H1 (cell line): ENCODE data around the gene SEC14L3. TPM values are rescaled to one million over a fixed set of nuclear protein-coding genes. Genes with fewer than 3 reads are reported as not detected.

Experiments
- CTCF ChIA-PET: fragments of 300-600 bp; sonication (Branson Sonifier 250); formaldehyde crosslinking; loops from one replicate; lab custom pipeline; 2021; ENCODE audit not compliant: partially characterized antibody; lab: Charles Lee
- POLR2A ChIA-PET: fragments of 300-600 bp; sonication (Branson Sonifier 250); formaldehyde crosslinking; loops from one replicate; lab custom pipeline; 2021; ENCODE audit warnings: inconsistent platforms; ENCODE audit not compliant: partially characterized antibody; lab: Charles Lee
- DNase-seq, 2 experiments: peaks; one replicate each; pipeline versions ENCODE4 v3.0.0 to v3.0.0-alpha.2; 2010 to 2022; ENCODE audit warnings: low spot score in 2 of 2, low read depth in 1 of 2, mixed read lengths in 1 of 2
- FAIRE-seq: peaks from 2 replicates; lab custom pipeline; 2011; peaks lifted over from hg19 to GRCh38; lab: Jason Lieb, UNC
- H2AFZ ChIP-seq: 2 replicates; pipeline ENCODE4 v1.8.1; 2012; ENCODE audit warnings: low read length, inconsistent platforms
- H2AK5ac ChIP-seq: 2 replicates; pipeline ENCODE4 v1.6.1; 2013; ENCODE audit warnings: low read depth, low read length
- H2BK120ac ChIP-seq: replicated peaks from 2 replicates; pipeline ENCODE3; 2013; ENCODE audit warnings: low read depth, low read length, inconsistent platforms
- H2BK12ac ChIP-seq: 2 replicates; pipeline ENCODE4 v1.6.1; 2013; ENCODE audit warnings: low read depth, low read length
- H2BK15ac ChIP-seq: 2 replicates; pipeline ENCODE4 v1.6.1; 2013; ENCODE audit warnings: low read length
- H2BK20ac ChIP-seq: 2 replicates; pipeline ENCODE4 v1.6.1; 2013; ENCODE audit warnings: low read length
- H2BK5ac ChIP-seq: 2 replicates; pipeline ENCODE4 v1.6.1; 2013; ENCODE audit warnings: low read depth, low read length
- H3K14ac ChIP-seq: 2 replicates; pipeline ENCODE4 v1.6.1; 2013; ENCODE audit warnings: inconsistent platforms; ENCODE audit not compliant: insufficient read length
- H3K18ac ChIP-seq: 2 replicates; pipeline ENCODE4 v1.6.1; 2013; ENCODE audit warnings: low read length; ENCODE audit errors: extremely low read depth
- H3K23ac ChIP-seq: 2 replicates; pipeline ENCODE4 v1.6.1; 2013; ENCODE audit warnings: inconsistent platforms; ENCODE audit not compliant: insufficient read length
- H3K23me2 ChIP-seq: 2 replicates; pipeline ENCODE4 v1.6.1; 2013; ENCODE audit warnings: low read depth, low read length
- H3K27ac ChIP-seq: 2 replicates; pipeline ENCODE4 v1.6.1; 2011; ENCODE audit warnings: low read depth, low read length, inconsistent platforms
- H3K27me3 ChIP-seq, 4 experiments: replicated peaks in 1 of 4; 1 replicate in 1 of 4; 2 replicates in 3 of 4; pipeline versions ENCODE4 v1.6.1 to v1.8.1; 2011 to 2013; ENCODE audit warnings: low read length in 3 of 4, mild to moderate bottlenecking in 3 of 4, inconsistent platforms in 2 of 4, mixed read lengths in 2 of 4, moderate library complexity in 1 of 4; ENCODE audit not compliant: control insufficient read depth in 3 of 4, insufficient read depth in 3 of 4; ENCODE audit errors: extremely low read depth in 1 of 4
- H3K36me3 ChIP-seq, 4 experiments: 2 replicates each; pipeline versions ENCODE4 v1.6.1 to v1.8.1; 2011 to 2013; ENCODE audit warnings: mild to moderate bottlenecking in 4 of 4, low read length in 3 of 4, moderate library complexity in 2 of 4, control low read depth in 1 of 4, inconsistent platforms in 1 of 4; ENCODE audit not compliant: insufficient read depth in 4 of 4, control insufficient read depth in 2 of 4
- H3K4ac ChIP-seq: replicated peaks from 2 replicates; pipeline ENCODE3; 2013; ENCODE audit warnings: low read length, low read depth, mixed read lengths, inconsistent platforms; ENCODE audit not compliant: insufficient read length
- H3K4me1 ChIP-seq, 4 experiments: replicated peaks in 1 of 4; 1 replicate in 1 of 4; 2 replicates in 3 of 4; pipeline versions ENCODE4 v1.6.1 to v1.8.1; 2011 to 2013; ENCODE audit warnings: low read length in 3 of 4, inconsistent platforms in 2 of 4, mixed read lengths in 1 of 4; ENCODE audit not compliant: insufficient read depth in 4 of 4, control insufficient read depth in 3 of 4
- H3K4me2 ChIP-seq, 2 experiments: 2 replicates each; pipeline versions ENCODE4 v1.6.1 to v1.8.1; 2011 to 2013; ENCODE audit warnings: low read depth in 2 of 2, low read length in 2 of 2, control low read depth in 1 of 2, inconsistent platforms in 1 of 2, mild to moderate bottlenecking in 1 of 2; ENCODE audit not compliant: insufficient read depth in 1 of 2
- H3K4me3 ChIP-seq, 4 experiments: fragments of 200-600, 300-600 bp in 1 of 4; sonication (generic), shearing (Covaris generic), sonication (Bioruptor Twin) in 1 of 4; 2 replicates each; pipeline versions ENCODE4 v1.5.1 to v1.8.1; 2011 to 2016; ENCODE audit warnings: low read length in 4 of 4, low read depth in 3 of 4, control low read depth in 2 of 4, inconsistent platforms in 2 of 4, mild to moderate bottlenecking in 2 of 4, mixed read lengths in 1 of 4, moderate library complexity in 1 of 4; ENCODE audit not compliant: insufficient read depth in 2 of 4; ENCODE audit errors: extremely low read depth in 1 of 4
- H3K56ac ChIP-seq: replicated peaks from 2 replicates; pipeline ENCODE3; 2013; ENCODE audit warnings: low read depth, mild to moderate bottlenecking, mixed read lengths, low read length, inconsistent platforms; ENCODE audit not compliant: insufficient read length
- H3K79me1 ChIP-seq: 2 replicates; pipeline ENCODE4 v1.6.1; 2013; ENCODE audit warnings: low read depth, low read length, control low read depth
- H3K79me2 ChIP-seq, 2 experiments: 2 replicates each; pipeline versions ENCODE4 v1.6.1 to v1.8.1; 2012 to 2013; ENCODE audit warnings: low read length in 2 of 2, mild to moderate bottlenecking in 2 of 2, inconsistent platforms in 1 of 2; ENCODE audit not compliant: insufficient read depth in 2 of 2, control insufficient read depth in 1 of 2
- H3K9ac ChIP-seq, 4 experiments: replicated peaks in 1 of 4; 1 replicate in 1 of 4; 2 replicates in 3 of 4; pipeline versions ENCODE4 v1.6.1 to v1.8.1; 2011 to 2013; ENCODE audit warnings: low read depth in 3 of 4, low read length in 3 of 4, control low read depth in 2 of 4, mild to moderate bottlenecking in 2 of 4, moderate library complexity in 2 of 4, inconsistent platforms in 1 of 4; ENCODE audit errors: extremely low read depth in 1 of 4
- H3K9me3 ChIP-seq, 2 experiments: 2 replicates each; pipeline versions ENCODE4 v1.6.1 to v1.8.1; 2012 to 2013; ENCODE audit warnings: mild to moderate bottlenecking in 2 of 2, moderate library complexity in 2 of 2, control low read depth in 1 of 2, inconsistent platforms in 1 of 2, low read depth in 1 of 2, low read length in 1 of 2, mixed read lengths in 1 of 2; ENCODE audit not compliant: insufficient read depth in 2 of 2
- H4K20me1 ChIP-seq, 2 experiments: replicated peaks in 1 of 2; 2 replicates each; pipeline versions ENCODE3 to v1.8.1; 2011 to 2013; ENCODE audit warnings: inconsistent platforms in 2 of 2, low read length in 2 of 2, mild to moderate bottlenecking in 1 of 2; ENCODE audit not compliant: insufficient read depth in 2 of 2, control insufficient read depth in 1 of 2
- H4K5ac ChIP-seq: 2 replicates; pipeline ENCODE4 v1.6.1; 2013; ENCODE audit warnings: low read length, low read depth, mixed read lengths, inconsistent platforms; ENCODE audit not compliant: insufficient read length
- H4K8ac ChIP-seq: 2 replicates; pipeline ENCODE4 v1.8.0; 2013; ENCODE audit warnings: mild to moderate bottlenecking, moderate library complexity, low read length, inconsistent platforms; ENCODE audit not compliant: insufficient read depth; ENCODE audit errors: extremely low read depth
- H4K91ac ChIP-seq: replicated peaks from 2 replicates; pipeline ENCODE3; 2013; ENCODE audit warnings: low read length, mixed read lengths, inconsistent platforms; ENCODE audit not compliant: insufficient read length
- CEBPB ChIP-seq: IDR thresholded peaks from 2 replicates; pipeline ENCODE4 v1.6.1; 2012; ENCODE audit warnings: low read depth, low read length
- CHD2 ChIP-seq: IDR thresholded peaks from 2 replicates; pipeline ENCODE4 v1.6.1; 2012; ENCODE audit warnings: low read length, improper control_type of control experiment
- GABPA ChIP-seq: IDR thresholded peaks from 2 replicates; pipeline ENCODE4 v1.6.1; 2011; ENCODE audit warnings: mild to moderate bottlenecking, low read length, moderate library complexity, borderline replicate concordance; ENCODE audit not compliant: insufficient read depth
- GTF2F1 ChIP-seq: IDR thresholded peaks from 2 replicates; pipeline ENCODE4 v1.6.1; 2012; ENCODE audit warnings: low read depth, low read length, improper control_type of control experiment, borderline replicate concordance
- JUN ChIP-seq: IDR thresholded peaks from 2 replicates; pipeline ENCODE4 v1.6.1; 2011; ENCODE audit warnings: low read depth, mild to moderate bottlenecking, improper control_type of control experiment, low read length
- KDM1A ChIP-seq: fragments of 200-600, 300-600 bp; sonication (generic); IDR thresholded peaks from 2 replicates; pipeline ENCODE4 v1.7.1; 2016; ENCODE audit warnings: mild to moderate bottlenecking, low read length, borderline replicate concordance
- NRF1 ChIP-seq: IDR thresholded peaks from 2 replicates; pipeline ENCODE4 v1.6.1; 2011; ENCODE audit warnings: mild to moderate bottlenecking, low read depth, low read length, improper control_type of control experiment
- PHF8 ChIP-seq: fragments of 200-600 bp; sonication (generic); conservative IDR thresholded peaks from 2 replicates; pipeline ENCODE4 v1.7.1; 2012; ENCODE audit warnings: low read depth, mild to moderate bottlenecking, inconsistent platforms, low read length, moderate library complexity
- POLR2AphosphoS5 ChIP-seq: IDR thresholded peaks from 2 replicates; pipeline ENCODE4 v1.6.1; 2011; ENCODE audit warnings: low read depth, low read length
- SIX5 ChIP-seq: IDR thresholded peaks from 2 replicates; pipeline ENCODE4 v1.6.1; 2011; ENCODE audit warnings: mild to moderate bottlenecking, low read depth, low read length
- SP2 ChIP-seq: IDR thresholded peaks from 2 replicates; pipeline ENCODE4 v1.6.1; 2012; ENCODE audit warnings: mild to moderate bottlenecking, low read length, inconsistent platforms
- TCF12 ChIP-seq: IDR thresholded peaks from 2 replicates; pipeline ENCODE4 v1.6.1; 2011; ENCODE audit warnings: low read depth, mild to moderate bottlenecking, low read length
- ZNF274 ChIP-seq: IDR thresholded peaks from 2 replicates; pipeline ENCODE4 v1.7.0; 2012; ENCODE audit warnings: low read length, borderline replicate concordance; ENCODE audit errors: extremely low read depth
- WGBS, 2 experiments: shearing (Covaris generic) in 1 of 2; methylation state at CpG; one replicate each; pipeline versions ENCODE4 v1.1.6 to v1.1.7; 2013 to 2015; ENCODE audit warnings: low lambda C conversion rate in 2 of 2, mixed read lengths in 2 of 2, inconsistent platforms in 1 of 2, low coverage in 1 of 2, missing lambda C conversion rate in 1 of 2; ENCODE audit not compliant: insufficient replicate concordance in 2 of 2, insufficient coverage in 1 of 2, insufficient read length in 1 of 2; ENCODE audit errors: extremely low coverage in 1 of 2, missing lambda C conversion rate in 1 of 2; 5-methylcytosine and 5-hydroxymethylcytosine counted together
- polyA plus RNA-seq, 7 experiments: library from polyadenylated mRNA; depleted of rRNA in 3 of 7; stranded (reverse) in 5 of 7; unstranded in 2 of 7; fragments of >200 nt in 5 of 7; fragments of 200-250 nt in 2 of 7; gene quantifications; 1 replicate in 5 of 7; 2 replicates in 1 of 7; 4 replicates in 1 of 7; pipeline versions ENCODE4 v1.2.1 to v1.2.3, GENCODE V29; 2011 to 2013; ENCODE audit warnings: missing spikeins in 2 of 7, mixed read lengths in 2 of 7
- total RNA-seq: library from RNA; stranded (reverse); fragmentation: NEBNext Ultra II Directional; extraction: Animal tissue kit (Norgen Biotek cat#: 25700); gene quantifications from 2 replicates; pipeline ENCODE4 v1.2.1, GENCODE V29; 2021
- TF ChIP-seq, protein P1 (sequence below): IDR thresholded peaks from 2 replicates; pipeline ENCODE4 v1.6.1; 2012; ENCODE audit warnings: low read length, inconsistent platforms

Gene SEC14L3
- total and polyA plus RNA-seq, 2 of the 8 experiments (the other 6 are each of a cell fraction or from before 2014, with no cell fraction given), result not detected

DNA sequence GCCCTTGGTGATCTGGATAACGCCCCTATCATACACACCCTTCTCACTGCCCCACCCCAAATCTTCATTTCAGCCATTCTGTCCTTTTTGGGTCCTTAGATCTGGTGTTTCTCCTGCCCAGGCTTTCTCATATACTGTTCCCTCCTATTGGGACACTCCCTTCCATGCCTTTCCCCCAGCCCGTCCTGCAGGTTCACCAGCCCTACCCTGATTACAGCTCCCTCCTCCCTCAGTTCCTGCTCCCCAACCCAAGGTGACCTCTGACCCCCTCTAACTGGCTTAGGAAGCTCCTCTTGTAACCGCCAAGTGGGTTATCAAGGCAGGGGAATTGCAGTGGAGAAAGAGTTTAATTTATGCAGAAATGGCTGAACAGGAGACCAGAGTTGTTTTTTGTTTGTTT lies 33.3 kb downstream of the SEC14L3 start:
- Histone ChIP-seq H3K14ac (no peak overlapping the region), H3K27ac (no peak overlapping the region), H3K4me1 (no peaks in the 10 kb centered on the region; a peak in 1 of 7 replicates), H3K23me2 (no peaks in the 10 kb centered on the region), H4K8ac (no peak overlapping the region), H2BK5ac (no peak overlapping the region), H4K20me1 (no peaks in the 10 kb centered on the region), H2BK12ac (no peak overlapping the region), H3K23ac (no peak overlapping the region), H3K4me3 (no peak overlapping the region), H3K4ac (no peak overlapping the region), H3K18ac (no peak overlapping the region), H3K79me2 (no peaks in the 10 kb centered on the region), H2BK120ac (no peak overlapping the region), H3K9ac (no peak overlapping the region), H3K4me2 (no peak overlapping the region), H3K56ac (no peak overlapping the region), H2BK20ac (no peak overlapping the region), H2AFZ (no peak overlapping the region), H4K5ac (no peak overlapping the region), H3K79me1 (no peaks in the 10 kb centered on the region), H4K91ac (no peak overlapping the region), H3K9me3 (peaks cover 0 to 6% of the 10 kb centered on the region in 2 experiments; a peak in 1 of 4 replicates), H2AK5ac (no peak overlapping the region), H3K27me3 (no peaks in the 10 kb centered on the region), H2BK15ac (no peak overlapping the region), H3K36me3 (no peaks in the 10 kb centered on the region)
- WGBS, 2 experiments, result 83% methylated on average over 3 of the region's 3 CpGs; no CpG with 5 or more reads in 1 of the 2 experiments
- FAIRE-seq (no peak), DNase-seq (no peak)
- ChIA-PET POLR2A (interaction anchor here (1.2 to 1.6 kb wide), 2 partner anchors 13 to 361 kb away, joined by 3 read pairs; no protein-coding TSS in a partner anchor), CTCF (no interaction called here)
- TF ChIP-seq SIX5 (no peak), JUN (no peak), NRF1 (no peak), ZNF274 (no peak), KDM1A (no peak), CHD2 (no peak), PHF8 (no peak), GTF2F1 (no peak), TCF12 (no peak), SP2 (no peak), CEBPB (no peak), POLR2AphosphoS5 (no peak), GABPA (no peak)
- TF ChIP-seq, protein P1, sequence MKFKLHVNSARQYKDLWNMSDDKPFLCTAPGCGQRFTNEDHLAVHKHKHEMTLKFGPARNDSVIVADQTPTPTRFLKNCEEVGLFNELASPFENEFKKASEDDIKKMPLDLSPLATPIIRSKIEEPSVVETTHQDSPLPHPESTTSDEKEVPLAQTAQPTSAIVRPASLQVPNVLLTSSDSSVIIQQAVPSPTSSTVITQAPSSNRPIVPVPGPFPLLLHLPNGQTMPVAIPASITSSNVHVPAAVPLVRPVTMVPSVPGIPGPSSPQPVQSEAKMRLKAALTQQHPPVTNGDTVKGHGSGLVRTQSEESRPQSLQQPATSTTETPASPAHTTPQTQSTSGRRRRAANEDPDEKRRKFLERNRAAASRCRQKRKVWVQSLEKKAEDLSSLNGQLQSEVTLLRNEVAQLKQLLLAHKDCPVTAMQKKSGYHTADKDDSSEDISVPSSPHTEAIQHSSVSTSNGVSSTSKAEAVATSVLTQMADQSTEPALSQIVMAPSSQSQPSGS, result no peak
